ENCODE results near the gene PLAU. TPM values are rescaled to one million over a fixed set of nuclear protein-coding genes. Genes with fewer than 3 reads are reported as not detected.

Gene PLAU
- total RNA-seq, 2 experiments from 2014 or later, result 0.74 to 2.0 TPM

DNA sequence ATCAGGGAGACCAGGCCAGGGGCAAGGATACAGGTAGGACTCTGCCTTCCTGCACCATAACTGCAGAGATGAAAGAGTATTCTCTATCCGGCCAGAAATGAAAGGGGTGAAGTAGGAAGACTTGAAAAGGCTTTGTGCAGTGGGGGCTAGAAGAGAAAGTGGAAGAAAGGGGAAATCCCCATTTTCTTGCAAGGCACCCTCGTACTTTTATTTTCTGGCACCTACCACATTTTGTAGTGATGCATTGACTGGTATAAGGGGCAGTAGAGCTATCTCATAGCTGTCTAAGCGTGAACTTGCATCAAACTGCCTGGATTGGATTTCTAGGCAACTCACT, 35.8 kb upstream of the PLAU start:
- DNase-seq (ENCODE audit: low spot score), result peak; percentile 38
- peaks cover 29% of the 10 kb centered on the region for H3K4me1 ChIP-seq (ENCODE audit: insufficient read depth, low read length, poor library complexity, severe bottlenecking)
- peak overlapping the region; percentile 81 for H3K4me2 ChIP-seq (ENCODE audit: low read length)
- intact Hi-C loops (cut with micrococcal nuclease; ENCODE audit: unreplicated experiment), result no loop called here
- no peaks in the 10 kb centered on the region for H3K9me2 ChIP-seq (ENCODE audit: insufficient read depth, low read length)
- no peaks in the 10 kb centered on the region for H3K79me2 ChIP-seq (ENCODE audit: insufficient read depth, low read depth, low read length)
- H3K36me3 ChIP-seq (ENCODE audit: insufficient read depth, low read length), result peaks cover 17% of the 10 kb centered on the region
- POLR2A ChIA-PET, result interaction anchor here (0.6 kb wide), 1 partner anchor 10 kb away, joined by 5 read pairs; no protein-coding TSS in a partner anchor
- no peaks in the 10 kb centered on the region for H4K20me1 ChIP-seq (ENCODE audit: insufficient read depth, low read length)
- H3K9me3 ChIP-seq (ENCODE audit: low read length), result no peaks in the 10 kb centered on the region
- CTCF ChIA-PET (ENCODE audit: unreplicated experiment), result interaction anchor here (0.8 to 1.1 kb wide), 2 partner anchors 10 to 13 kb away, joined by 3 read pairs; no protein-coding TSS in a partner anchor
- peak overlapping the region; percentile 82 for H2AFZ ChIP-seq (ENCODE audit: low read length)
- peak overlapping the region; percentile 72 for H3K4me3 ChIP-seq (ENCODE audit: low read depth, low read length, poor library complexity, severe bottlenecking)
- TF ChIP-seq EZH2phosphoT487 (IDR thresholded peaks at IDR 0.05; ENCODE audit: borderline replicate concordance, low read depth, low read length), result no peak
- TF ChIP-seq, protein P1, sequence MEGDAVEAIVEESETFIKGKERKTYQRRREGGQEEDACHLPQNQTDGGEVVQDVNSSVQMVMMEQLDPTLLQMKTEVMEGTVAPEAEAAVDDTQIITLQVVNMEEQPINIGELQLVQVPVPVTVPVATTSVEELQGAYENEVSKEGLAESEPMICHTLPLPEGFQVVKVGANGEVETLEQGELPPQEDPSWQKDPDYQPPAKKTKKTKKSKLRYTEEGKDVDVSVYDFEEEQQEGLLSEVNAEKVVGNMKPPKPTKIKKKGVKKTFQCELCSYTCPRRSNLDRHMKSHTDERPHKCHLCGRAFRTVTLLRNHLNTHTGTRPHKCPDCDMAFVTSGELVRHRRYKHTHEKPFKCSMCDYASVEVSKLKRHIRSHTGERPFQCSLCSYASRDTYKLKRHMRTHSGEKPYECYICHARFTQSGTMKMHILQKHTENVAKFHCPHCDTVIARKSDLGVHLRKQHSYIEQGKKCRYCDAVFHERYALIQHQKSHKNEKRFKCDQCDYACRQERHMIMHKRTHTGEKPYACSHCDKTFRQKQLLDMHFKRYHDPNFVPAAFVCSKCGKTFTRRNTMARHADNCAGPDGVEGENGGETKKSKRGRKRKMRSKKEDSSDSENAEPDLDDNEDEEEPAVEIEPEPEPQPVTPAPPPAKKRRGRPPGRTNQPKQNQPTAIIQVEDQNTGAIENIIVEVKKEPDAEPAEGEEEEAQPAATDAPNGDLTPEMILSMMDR (conservative IDR thresholded peaks at IDR 0.05; ENCODE audit: low read length), result no peak
- BruUV-seq (replicated peaks), result no TSS peak
- H3K27ac ChIP-seq (ENCODE audit: low read depth, low read length, poor library complexity, severe bottlenecking), result no peak overlapping the region

DNA sequence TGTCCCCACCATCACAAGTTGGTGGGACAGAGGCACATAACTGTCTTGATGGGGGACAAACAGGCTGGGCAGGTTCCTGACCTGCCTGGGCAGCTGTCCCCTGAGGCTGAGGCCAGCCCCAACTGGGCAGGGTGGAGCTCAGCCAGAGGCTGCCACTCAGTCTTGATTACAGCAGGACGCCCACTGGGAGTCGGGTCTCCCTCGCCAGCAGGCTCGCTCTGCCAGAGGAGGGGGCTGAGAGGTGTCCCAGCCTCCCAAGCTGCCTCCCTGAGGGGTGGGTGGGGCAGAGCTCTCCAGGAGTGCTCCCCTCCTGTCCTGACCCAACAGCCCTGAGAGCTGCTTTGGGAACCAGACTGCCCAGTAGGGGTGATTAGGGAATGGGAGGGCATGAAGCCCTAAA, 34.8 kb upstream of the PLAU start:
- H3K27ac ChIP-seq (ENCODE audit: low read depth, low read length, poor library complexity, severe bottlenecking), result no peak overlapping the region
- POLR2A ChIA-PET, result no interaction called here

DNA sequence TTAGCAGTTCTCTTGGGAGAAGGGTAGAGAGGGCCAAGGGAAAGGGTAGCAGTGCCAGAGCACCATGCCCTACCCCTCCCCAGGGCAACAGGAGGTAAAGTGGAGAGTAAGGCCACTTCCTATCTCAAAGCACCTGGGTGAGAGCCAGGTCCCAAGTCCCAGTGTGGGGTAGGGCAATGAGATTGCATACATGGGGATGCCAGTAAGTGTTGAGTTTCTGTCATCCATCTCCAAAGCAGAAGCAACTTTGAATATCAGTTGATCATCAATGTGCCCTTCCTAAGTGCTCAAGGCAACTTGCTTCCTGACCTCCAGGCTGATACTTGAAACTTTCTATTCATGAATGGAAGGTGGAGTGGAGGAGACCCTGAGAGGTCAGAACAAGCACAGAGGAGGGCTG, 34.4 kb upstream of the PLAU start:
- no peaks in the 10 kb centered on the region for H3K79me2 ChIP-seq (ENCODE audit: insufficient read depth, low read depth, low read length)
- no peak overlapping the region for H2AFZ ChIP-seq (ENCODE audit: low read length)
- peaks cover 5% of the 10 kb centered on the region; the same call in 1 of the 2 replicates for H3K36me3 ChIP-seq (ENCODE audit: insufficient read depth, low read length)
- no peak for DNase-seq (ENCODE audit: low spot score)
- CTCF ChIA-PET (ENCODE audit: unreplicated experiment), result no interaction called here
- no peaks in the 10 kb centered on the region for H3K9me3 ChIP-seq (ENCODE audit: low read length)
- intact Hi-C loops (cut with micrococcal nuclease; ENCODE audit: unreplicated experiment), result no loop called here
- POLR2A ChIA-PET, result interaction anchor here (0.6 kb wide), 1 partner anchor 117 kb away, joined by 3 read pairs; no protein-coding TSS in a partner anchor
- TF ChIP-seq EZH2phosphoT487 (IDR thresholded peaks at IDR 0.05; ENCODE audit: borderline replicate concordance, low read depth, low read length), result no peak
- TF ChIP-seq, protein P1 (conservative IDR thresholded peaks at IDR 0.05; ENCODE audit: low read length), result no peak
- no peak overlapping the region for H3K4me3 ChIP-seq (ENCODE audit: low read depth, low read length, poor library complexity, severe bottlenecking)
- no peak overlapping the region for H3K4me2 ChIP-seq (ENCODE audit: low read length)
- no TSS peak for BruUV-seq (replicated peaks)
- no peak overlapping the region for H3K27ac ChIP-seq (ENCODE audit: low read depth, low read length, poor library complexity, severe bottlenecking)
- H4K20me1 ChIP-seq (ENCODE audit: insufficient read depth, low read length), result no peaks in the 10 kb centered on the region
- H3K9me2 ChIP-seq (ENCODE audit: insufficient read depth, low read length), result no peaks in the 10 kb centered on the region
- H3K4me1 ChIP-seq (ENCODE audit: insufficient read depth, low read length, poor library complexity, severe bottlenecking), result peaks cover 31% of the 10 kb centered on the region

More for the DNA sequence above, 34.8 kb upstream of the PLAU start:
- no peaks in the 10 kb centered on the region for H3K9me3 ChIP-seq (ENCODE audit: low read length)
- intact Hi-C loops (cut with micrococcal nuclease; ENCODE audit: unreplicated experiment), result no loop called here
- H3K4me1 ChIP-seq (ENCODE audit: insufficient read depth, low read length, poor library complexity, severe bottlenecking), result peaks cover 31% of the 10 kb centered on the region
- no TSS peak for BruUV-seq (replicated peaks)
- CTCF ChIA-PET (ENCODE audit: unreplicated experiment), result interaction anchor here (1.1 kb wide), 1 partner anchor 11 kb away, joined by 3 read pairs; no protein-coding TSS in a partner anchor
- H3K36me3 ChIP-seq (ENCODE audit: insufficient read depth, low read length), result peaks cover 9% of the 10 kb centered on the region
- no peak overlapping the region for H3K4me3 ChIP-seq (ENCODE audit: low read depth, low read length, poor library complexity, severe bottlenecking)
- H4K20me1 ChIP-seq (ENCODE audit: insufficient read depth, low read length), result no peaks in the 10 kb centered on the region
- no peaks in the 10 kb centered on the region for H3K79me2 ChIP-seq (ENCODE audit: insufficient read depth, low read depth, low read length)
- DNase-seq (ENCODE audit: low spot score), result no peak
- H3K4me2 ChIP-seq (ENCODE audit: low read length), result no peak overlapping the region
- no peak overlapping the region for H2AFZ ChIP-seq (ENCODE audit: low read length)
- TF ChIP-seq EZH2phosphoT487 (IDR thresholded peaks at IDR 0.05; ENCODE audit: borderline replicate concordance, low read depth, low read length), result no peak
- TF ChIP-seq, protein P1 (conservative IDR thresholded peaks at IDR 0.05; ENCODE audit: low read length), result no peak
- no peaks in the 10 kb centered on the region for H3K9me2 ChIP-seq (ENCODE audit: insufficient read depth, low read length)

Measured in OCI-LY7 (cell line).